ENCODE results near the gene PGPEP1. TPM values are rescaled to one million over a fixed set of nuclear protein-coding genes. Genes with fewer than 3 reads are reported as not detected.

PGPEP1 gene
- total RNA-seq, 4 donors from 2014 or later: 15.0 to 50.3 (median 28.0) TPM

DNA sequence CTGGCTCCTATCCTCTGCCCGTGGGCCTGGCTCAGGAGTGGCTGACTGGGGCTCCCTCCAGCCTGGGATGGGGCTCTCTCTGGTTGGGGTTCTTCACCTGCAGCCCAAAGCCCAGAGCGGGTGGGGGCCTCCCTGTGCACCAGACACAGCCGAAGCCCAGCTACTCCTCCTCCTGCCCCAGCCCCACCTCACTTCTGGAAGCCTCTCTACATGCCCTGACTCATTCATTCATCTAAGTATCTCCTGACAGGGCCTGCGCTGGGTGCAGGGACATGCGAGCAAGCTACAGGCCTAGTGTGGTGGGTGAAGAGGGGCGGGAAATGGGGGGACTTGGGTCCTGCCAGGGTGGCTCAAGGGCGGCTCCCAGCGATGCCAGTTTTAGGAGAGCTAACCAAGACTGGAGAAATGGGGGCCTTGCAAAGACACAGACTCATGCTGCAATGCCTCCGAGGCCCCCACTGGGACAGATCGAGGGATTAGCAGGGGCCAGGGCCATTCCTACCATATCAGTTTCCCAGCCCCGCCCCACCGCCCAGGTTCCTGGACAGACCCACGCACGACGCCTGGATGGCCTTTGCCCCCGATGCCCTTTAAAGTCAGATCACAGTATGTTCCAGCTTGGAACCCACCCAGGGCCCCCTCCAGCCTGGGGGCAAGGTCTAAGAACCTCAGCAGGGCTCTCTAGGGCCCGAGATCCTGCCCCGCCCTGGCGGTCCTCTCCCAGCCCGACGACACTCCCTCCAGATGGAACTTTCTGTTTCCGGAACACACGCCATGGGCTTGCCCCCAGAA lies 30.1 kb upstream of the PGPEP1 start:
- Histone ChIP-seq H3K27ac (replicated peaks in 1 of 4) (no peak overlapping the region), H3K36me3 (peaks cover 7 to 65% (median 60%) of the 10 kb centered on the region in 4 donors), H3K27me3 (no peaks in the 10 kb centered on the region), H3K4me1 (peaks cover 25 to 38% (median 30%) of the 10 kb centered on the region in 4 donors), H3K4me3 (no peak overlapping the region), H3K9me3 (no peaks in the 10 kb centered on the region)
- intact Hi-C loops (cut with DNase I): no loop called here
- TF ChIP-seq EP300 (IDR thresholded peaks at IDR 0.05) (no peak), POLR2A (IDR thresholded peaks at IDR 0.05; ENCODE audit: low read depth) (no peak), POLR2AphosphoS5 (IDR thresholded peaks at IDR 0.05) (no peak)
- TF ChIP-seq, protein P1, sequence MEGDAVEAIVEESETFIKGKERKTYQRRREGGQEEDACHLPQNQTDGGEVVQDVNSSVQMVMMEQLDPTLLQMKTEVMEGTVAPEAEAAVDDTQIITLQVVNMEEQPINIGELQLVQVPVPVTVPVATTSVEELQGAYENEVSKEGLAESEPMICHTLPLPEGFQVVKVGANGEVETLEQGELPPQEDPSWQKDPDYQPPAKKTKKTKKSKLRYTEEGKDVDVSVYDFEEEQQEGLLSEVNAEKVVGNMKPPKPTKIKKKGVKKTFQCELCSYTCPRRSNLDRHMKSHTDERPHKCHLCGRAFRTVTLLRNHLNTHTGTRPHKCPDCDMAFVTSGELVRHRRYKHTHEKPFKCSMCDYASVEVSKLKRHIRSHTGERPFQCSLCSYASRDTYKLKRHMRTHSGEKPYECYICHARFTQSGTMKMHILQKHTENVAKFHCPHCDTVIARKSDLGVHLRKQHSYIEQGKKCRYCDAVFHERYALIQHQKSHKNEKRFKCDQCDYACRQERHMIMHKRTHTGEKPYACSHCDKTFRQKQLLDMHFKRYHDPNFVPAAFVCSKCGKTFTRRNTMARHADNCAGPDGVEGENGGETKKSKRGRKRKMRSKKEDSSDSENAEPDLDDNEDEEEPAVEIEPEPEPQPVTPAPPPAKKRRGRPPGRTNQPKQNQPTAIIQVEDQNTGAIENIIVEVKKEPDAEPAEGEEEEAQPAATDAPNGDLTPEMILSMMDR (IDR thresholded peaks at IDR 0.05): no peak
- 87% methylated on average over 18 of the region's 23 CpGs for WGBS
- no peak for DNase-seq (ENCODE audit: extremely low spot score)

- no peak for DNase-seq (ENCODE audit: extremely low spot score)
- Histone ChIP-seq H3K9me3 (no peaks in the 10 kb centered on the region), H3K27me3 (no peaks in the 10 kb centered on the region), H3K4me3 (no peak overlapping the region), H3K27ac (replicated peaks in 1 of 4) (no peak overlapping the region), H3K36me3 (peaks cover 7 to 71% (median 63%) of the 10 kb centered on the region in 4 donors), H3K4me1 (peaks cover 18 to 32% (median 23%) of the 10 kb centered on the region in 4 donors)
- 94% methylated on average over 7 of the region's 13 CpGs for WGBS
- intact Hi-C loops (cut with DNase I): no loop called here
- TF ChIP-seq POLR2AphosphoS5 (IDR thresholded peaks at IDR 0.05) (no peak), POLR2A (IDR thresholded peaks at IDR 0.05; ENCODE audit: low read depth) (no peak), EP300 (IDR thresholded peaks at IDR 0.05) (no peak)
- TF ChIP-seq, protein P1 (IDR thresholded peaks at IDR 0.05): no peak
Measured at GRCh38 chr19:18310966-18311365, 29.4 kb upstream of the PGPEP1 start.

- peaks cover 12 to 25% (median 17%) of the 10 kb centered on the region in 4 donors for H3K4me1 ChIP-seq
- WGBS: 94% methylated on average over 16 of the region's 22 CpGs
- H3K27ac ChIP-seq (replicated peaks in 1 of 4): no peak overlapping the region
- TF ChIP-seq, protein P1 (IDR thresholded peaks at IDR 0.05): no peak
- TF ChIP-seq EP300 (IDR thresholded peaks at IDR 0.05) (no peak), POLR2AphosphoS5 (IDR thresholded peaks at IDR 0.05) (no peak), POLR2A (IDR thresholded peaks at IDR 0.05; ENCODE audit: low read depth) (no peak)
- DNase-seq (ENCODE audit: extremely low spot score): no peak
- no peaks in the 10 kb centered on the region for H3K9me3 ChIP-seq
- H3K36me3 ChIP-seq: peaks cover 7 to 72% (median 63%) of the 10 kb centered on the region in 4 donors
- intact Hi-C loops (cut with DNase I): no loop called here
- H3K27me3 ChIP-seq: no peaks in the 10 kb centered on the region
- no peak overlapping the region for H3K4me3 ChIP-seq
Measured at GRCh38 chr19:18311502-18312091, 28.8 kb upstream of the PGPEP1 start.

DNA sequence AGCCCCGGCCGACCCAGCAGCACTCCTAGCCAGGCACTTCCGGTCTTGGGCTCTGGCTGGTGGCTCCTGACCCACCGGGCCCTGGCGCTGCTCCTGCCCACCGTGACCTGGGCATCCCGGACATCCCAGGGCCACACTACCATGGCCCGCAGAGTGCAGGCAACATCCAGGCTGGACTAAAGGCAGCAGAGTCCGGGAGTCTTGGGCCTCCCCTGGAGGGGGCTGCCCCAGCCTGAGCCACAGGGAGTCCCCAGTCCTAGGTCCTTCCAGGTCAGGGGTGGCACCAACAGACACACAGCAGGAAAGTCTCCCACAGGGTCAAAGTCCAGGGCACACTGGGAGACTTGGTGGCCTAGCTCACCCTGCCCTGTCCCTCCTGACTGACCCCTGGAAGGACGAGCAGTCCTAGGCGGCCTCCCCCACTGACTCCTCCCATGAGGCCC lies 28.3 kb upstream of the PGPEP1 start:
- 80% methylated on average over 1 of the region's 11 CpGs for WGBS
- intact Hi-C loops (cut with DNase I): no loop called here

More for the DNA sequence above, 28.3 kb upstream of the PGPEP1 start:
- no peak for DNase-seq (ENCODE audit: extremely low spot score)
- Histone ChIP-seq H3K4me1 (peaks cover 9 to 20% (median 12%) of the 10 kb centered on the region in 4 donors), H3K4me3 (no peak overlapping the region), H3K27me3 (no peaks in the 10 kb centered on the region), H3K27ac (replicated peaks in 1 of 4) (no peak overlapping the region), H3K36me3 (peaks cover 7 to 72% (median 62%) of the 10 kb centered on the region in 4 donors), H3K9me3 (no peaks in the 10 kb centered on the region)
- TF ChIP-seq, protein P1 (IDR thresholded peaks at IDR 0.05): no peak
- no peak for TF ChIP-seq EP300 (IDR thresholded peaks at IDR 0.05)

All from esophagus muscularis mucosa (tissue), 4 donors.